K562 (cell line): ENCODE data around the gene APP.

Experiments used
- CBX3 ChIP-seq, 2 experiments: IDR thresholded peaks; 1 replicate in 1 of 2; 2 replicates in 1 of 2; pipeline ENCODE4 v1.6.1; 2012; ENCODE audit warnings: inconsistent platforms in 2 of 2, low read length in 2 of 2, borderline replicate concordance in 1 of 2, control low read depth in 1 of 2
- CREB1 ChIP-seq, 2 experiments: sonication (generic) in 1 of 2; formaldehyde crosslinking in 1 of 2; IDR thresholded peaks; 2 replicates each; pipeline versions ENCODE4 v1.6.1 to v1.8.0; 2012 to 2022; ENCODE audit warnings: inconsistent platforms in 1 of 2, mild to moderate bottlenecking in 1 of 2, missing genetic modification reagents in 1 of 2, moderate library complexity in 1 of 2
- DPF2 ChIP-seq: fragments of 450-650 bp; IDR thresholded peaks from 2 replicates; pipeline ENCODE4 v1.6.1; 2016
- EP300 ChIP-seq: IDR thresholded peaks from 2 replicates; pipeline ENCODE4 v1.6.1; 2012; ENCODE audit warnings: low read length, improper control_type of control experiment
- FOXA1 ChIP-seq: fragments of 450-650 bp; IDR thresholded peaks from 2 replicates; pipeline ENCODE4 v1.6.1; 2016; ENCODE audit warnings: mild to moderate bottlenecking, borderline replicate concordance
- FUS ChIP-seq: fragments of 200-400 bp; formaldehyde crosslinking; optimal IDR thresholded peaks from 2 replicates; pipeline ENCODE3; 2017; ENCODE audit warnings: low read depth, low read length
- MYC ChIP-seq, 2 experiments: fragments of 250-450 bp in 1 of 2; sonication (Bioruptor Pico) in 1 of 2; IDR thresholded peaks; 2 replicates each; pipeline versions ENCODE4 v1.5.1 to v1.6.1; 2012 to 2021; ENCODE audit warnings: low read depth in 2 of 2, borderline replicate concordance in 1 of 2, improper control_type of control experiment in 1 of 2, low read length in 1 of 2, mild to moderate bottlenecking in 1 of 2, moderate library complexity in 1 of 2
- NRF1 ChIP-seq, 2 experiments: fragments of 450-650 bp; IDR thresholded peaks in 1 of 2; conservative IDR thresholded peaks in 1 of 2; 2 replicates each; pipeline ENCODE4 v1.6.1; 2014; ENCODE audit warnings: mild to moderate bottlenecking in 2 of 2
- SNIP1 ChIP-seq: fragments of 450-650 bp; IDR thresholded peaks from 2 replicates; pipeline ENCODE4 v1.7.1; 2017; ENCODE audit warnings: low read depth, mild to moderate bottlenecking
- ZNF282 ChIP-seq: sonication (generic); formaldehyde crosslinking; IDR thresholded peaks from 2 replicates; pipeline ENCODE4 v1.8.1; 2023; ENCODE audit warnings: missing genetic modification reagents
- ZNF316 ChIP-seq: fragments of 450-650 bp; IDR thresholded peaks from 2 replicates; pipeline ENCODE4 v1.6.1; 2016
- ZNF766 ChIP-seq: fragments of 200-800 bp; sonication (Bioruptor generic); conservative IDR thresholded peaks from 2 replicates; pipeline ENCODE4 v1.6.1; 2016; ENCODE audit warnings: missing genetic modification characterization, missing compliant biosample characterization
- TF ChIP-seq, protein P1 (sequence below), 3 experiments: IDR thresholded peaks in 2 of 3; conservative IDR thresholded peaks in 1 of 3; 2 replicates each; pipeline ENCODE4 v1.5.1; 2011 to 2012; ENCODE audit warnings: low read length in 3 of 3, mild to moderate bottlenecking in 3 of 3, control low read depth in 2 of 3, improper control_type of control experiment in 1 of 3, inconsistent platforms in 1 of 3, low read depth in 1 of 3, mixed read lengths in 1 of 3, moderate library complexity in 1 of 3; ENCODE audit not compliant: insufficient read depth in 2 of 3
- TF ChIP-seq, protein P2 (sequence below): sonication (generic); formaldehyde crosslinking; IDR thresholded peaks from 2 replicates; pipeline ENCODE4 v1.4.0; 2020; ENCODE audit warnings: mild to moderate bottlenecking, missing genetic modification reagents

DNA sequence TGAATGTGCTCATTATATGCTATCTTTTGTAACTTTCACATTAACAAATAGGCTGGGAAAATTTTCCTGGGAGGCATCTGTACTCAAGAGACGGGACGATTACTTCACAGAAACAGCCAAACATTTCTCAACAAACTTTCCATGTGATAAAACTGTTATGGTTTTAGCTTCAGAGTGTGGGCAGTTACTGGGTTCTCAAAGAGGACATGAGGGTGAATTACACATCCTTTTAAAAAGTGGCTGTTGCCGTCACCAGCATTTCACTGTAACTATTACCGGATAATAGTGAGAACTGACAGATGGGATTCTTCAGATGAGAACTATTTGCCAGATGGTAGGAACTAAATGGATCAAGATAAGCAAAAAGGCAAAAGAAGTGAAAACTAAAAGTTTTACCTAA lies 109.1 kb downstream of the APP start:
- TF ChIP-seq CREB1 (IDR thresholded peaks at IDR 0.05) (no peak), CREB1 (CRISPR knock-in tag; IDR thresholded peaks at IDR 0.05) (no peak), CBX3 (IDR thresholded peaks at IDR 0.05; ENCODE audit: borderline replicate concordance in 1 of 2, low read length in 2 of 2) (no peak), NRF1 (conservative IDR thresholded peaks at IDR 0.05 in 1 of 2, IDR thresholded peaks at IDR 0.05 in 1 of 2) (no peak), ZNF282 (CRISPR knock-in tag) (no peak), ZNF316 (no peak), FOXA1 (no peak), MYC (IDR thresholded peaks at IDR 0.05; ENCODE audit: low read depth, low read length) (no peak), MYC (CRISPR knock-in tag; IDR thresholded peaks at IDR 0.05; ENCODE audit: borderline replicate concordance, low read depth) (no peak), EP300 (no peak), DPF2 (no peak), ZNF766 (CRISPR knock-in tag) (no peak), SNIP1 (no peak), FUS (no peak)
- TF ChIP-seq, protein P1, sequence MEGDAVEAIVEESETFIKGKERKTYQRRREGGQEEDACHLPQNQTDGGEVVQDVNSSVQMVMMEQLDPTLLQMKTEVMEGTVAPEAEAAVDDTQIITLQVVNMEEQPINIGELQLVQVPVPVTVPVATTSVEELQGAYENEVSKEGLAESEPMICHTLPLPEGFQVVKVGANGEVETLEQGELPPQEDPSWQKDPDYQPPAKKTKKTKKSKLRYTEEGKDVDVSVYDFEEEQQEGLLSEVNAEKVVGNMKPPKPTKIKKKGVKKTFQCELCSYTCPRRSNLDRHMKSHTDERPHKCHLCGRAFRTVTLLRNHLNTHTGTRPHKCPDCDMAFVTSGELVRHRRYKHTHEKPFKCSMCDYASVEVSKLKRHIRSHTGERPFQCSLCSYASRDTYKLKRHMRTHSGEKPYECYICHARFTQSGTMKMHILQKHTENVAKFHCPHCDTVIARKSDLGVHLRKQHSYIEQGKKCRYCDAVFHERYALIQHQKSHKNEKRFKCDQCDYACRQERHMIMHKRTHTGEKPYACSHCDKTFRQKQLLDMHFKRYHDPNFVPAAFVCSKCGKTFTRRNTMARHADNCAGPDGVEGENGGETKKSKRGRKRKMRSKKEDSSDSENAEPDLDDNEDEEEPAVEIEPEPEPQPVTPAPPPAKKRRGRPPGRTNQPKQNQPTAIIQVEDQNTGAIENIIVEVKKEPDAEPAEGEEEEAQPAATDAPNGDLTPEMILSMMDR (IDR thresholded peaks at IDR 0.05 in 2 of 3, conservative IDR thresholded peaks at IDR 0.05 in 1 of 3; ENCODE audit: insufficient read depth in 2 of 3, low read depth in 1 of 3, low read length in 3 of 3), result no peak
- TF ChIP-seq, protein P2, sequence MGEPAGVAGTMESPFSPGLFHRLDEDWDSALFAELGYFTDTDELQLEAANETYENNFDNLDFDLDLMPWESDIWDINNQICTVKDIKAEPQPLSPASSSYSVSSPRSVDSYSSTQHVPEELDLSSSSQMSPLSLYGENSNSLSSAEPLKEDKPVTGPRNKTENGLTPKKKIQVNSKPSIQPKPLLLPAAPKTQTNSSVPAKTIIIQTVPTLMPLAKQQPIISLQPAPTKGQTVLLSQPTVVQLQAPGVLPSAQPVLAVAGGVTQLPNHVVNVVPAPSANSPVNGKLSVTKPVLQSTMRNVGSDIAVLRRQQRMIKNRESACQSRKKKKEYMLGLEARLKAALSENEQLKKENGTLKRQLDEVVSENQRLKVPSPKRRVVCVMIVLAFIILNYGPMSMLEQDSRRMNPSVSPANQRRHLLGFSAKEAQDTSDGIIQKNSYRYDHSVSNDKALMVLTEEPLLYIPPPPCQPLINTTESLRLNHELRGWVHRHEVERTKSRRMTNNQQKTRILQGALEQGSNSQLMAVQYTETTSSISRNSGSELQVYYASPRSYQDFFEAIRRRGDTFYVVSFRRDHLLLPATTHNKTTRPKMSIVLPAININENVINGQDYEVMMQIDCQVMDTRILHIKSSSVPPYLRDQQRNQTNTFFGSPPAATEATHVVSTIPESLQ, result no peak
